ENCODE data around the gene CTRB2. TPM values are rescaled to one million over a fixed set of nuclear protein-coding genes. Genes with fewer than 3 reads are reported as not detected.
"Not testable (repeated sequence)": the region's sequence is repeated elsewhere in the genome, so short reads cannot be mapped to it uniquely, and the experiment has no call there.

CTRB2 gene
- total RNA-seq, 1 donor, result not detected

GRCh38 chr16:75205961-75206748 is 806 bp downstream of the CTRB2 start:
- not testable (repeated sequence) for H3K4me1 ChIP-seq (ENCODE audit: insufficient read depth, low read length); H3K4me3 ChIP-seq (ENCODE audit: low read length); H3K27me3 ChIP-seq (ENCODE audit: insufficient read depth, low read length); H3K9me3 ChIP-seq (ENCODE audit: low read depth, low read length)

GRCh38 chr16:75205438-75205837 is 1.5 kb downstream of the CTRB2 start:
- H3K4me3 ChIP-seq (ENCODE audit: low read length); H3K9me3 ChIP-seq (ENCODE audit: low read depth, low read length); H3K27me3 ChIP-seq (ENCODE audit: insufficient read depth, low read length); H3K4me1 ChIP-seq (ENCODE audit: insufficient read depth, low read length): not testable (repeated sequence)

- not testable (repeated sequence) for H3K27me3 ChIP-seq (ENCODE audit: insufficient read depth, low read length)
Measured at GRCh38 chr16:75204905-75205304, 2.1 kb downstream of the CTRB2 start.

GRCh38 chr16:75204410-75204758 is 2.6 kb downstream of the CTRB2 start:
- H3K9me3 ChIP-seq (ENCODE audit: low read depth, low read length), result no peaks in the 10 kb centered on the region

More at GRCh38 chr16:75204905-75205304, 2.1 kb downstream of the CTRB2 start:
- H3K4me1 ChIP-seq (ENCODE audit: insufficient read depth, low read length); H3K9me3 ChIP-seq (ENCODE audit: low read depth, low read length); H3K4me3 ChIP-seq (ENCODE audit: low read length): not testable (repeated sequence)

GRCh38 chr16:75203667-75204409 is 3.1 kb downstream of the CTRB2 start:
- Histone ChIP-seq H3K9me3 (ENCODE audit: low read depth, low read length) (no peaks in the 10 kb centered on the region), H3K27me3 (ENCODE audit: insufficient read depth, low read length) (peaks cover 4% of the 10 kb centered on the region), H3K4me1 (ENCODE audit: insufficient read depth, low read length) (peaks cover 6% of the 10 kb centered on the region), H3K4me3 (ENCODE audit: low read length) (no peak overlapping the region)

More at GRCh38 chr16:75204410-75204758, 2.6 kb downstream of the CTRB2 start:
- H3K4me3 ChIP-seq (ENCODE audit: low read length), result no peak overlapping the region
- peaks cover 6% of the 10 kb centered on the region for H3K4me1 ChIP-seq (ENCODE audit: insufficient read depth, low read length)
- H3K27me3 ChIP-seq (ENCODE audit: insufficient read depth, low read length), result peaks cover 4% of the 10 kb centered on the region

GRCh38 chr16:75203096-75203495 is 3.9 kb downstream of the CTRB2 start:
- Histone ChIP-seq H3K4me3 (ENCODE audit: low read length) (no peak overlapping the region), H3K27me3 (ENCODE audit: insufficient read depth, low read length) (peaks cover 7% of the 10 kb centered on the region), H3K9me3 (ENCODE audit: low read depth, low read length) (no peaks in the 10 kb centered on the region), H3K4me1 (ENCODE audit: insufficient read depth, low read length) (peaks cover 6% of the 10 kb centered on the region)

GRCh38 chr16:75202069-75202590 is 4.8 kb downstream of the CTRB2 start:
- H3K4me3 ChIP-seq (ENCODE audit: low read length), result no peak overlapping the region
- no peaks in the 10 kb centered on the region for H3K9me3 ChIP-seq (ENCODE audit: low read depth, low read length)
- H3K27me3 ChIP-seq (ENCODE audit: insufficient read depth, low read length), result peaks cover 15% of the 10 kb centered on the region
- H3K4me1 ChIP-seq (ENCODE audit: insufficient read depth, low read length), result peaks cover 6% of the 10 kb centered on the region

- peaks cover 6% of the 10 kb centered on the region for H3K4me1 ChIP-seq (ENCODE audit: insufficient read depth, low read length)
- peaks cover 17% of the 10 kb centered on the region for H3K27me3 ChIP-seq (ENCODE audit: insufficient read depth, low read length)
- H3K4me3 ChIP-seq (ENCODE audit: low read length), result no peak overlapping the region
- no peaks in the 10 kb centered on the region for H3K9me3 ChIP-seq (ENCODE audit: low read depth, low read length)
Measured at GRCh38 chr16:75198135-75198600, 8.8 kb downstream of the CTRB2 start.

- H3K9me3 ChIP-seq (ENCODE audit: low read depth, low read length), result no peaks in the 10 kb centered on the region
- H3K4me3 ChIP-seq (ENCODE audit: low read length), result no peak overlapping the region
- peaks cover 17% of the 10 kb centered on the region for H3K27me3 ChIP-seq (ENCODE audit: insufficient read depth, low read length)
- H3K4me1 ChIP-seq (ENCODE audit: insufficient read depth, low read length), result peaks cover 6% of the 10 kb centered on the region
Measured at GRCh38 chr16:75197522-75198134, 9.3 kb downstream of the CTRB2 start.

GRCh38 chr16:75196836-75197235 is 10.1 kb downstream of the CTRB2 start:
- H3K9me3 ChIP-seq (ENCODE audit: low read depth, low read length), result no peaks in the 10 kb centered on the region
- peaks cover 15% of the 10 kb centered on the region for H3K27me3 ChIP-seq (ENCODE audit: insufficient read depth, low read length)
- H3K4me3 ChIP-seq (ENCODE audit: low read length), result no peak overlapping the region
- peaks cover 6% of the 10 kb centered on the region for H3K4me1 ChIP-seq (ENCODE audit: insufficient read depth, low read length)

- H3K9me3 ChIP-seq (ENCODE audit: low read depth, low read length), result no peaks in the 10 kb centered on the region
- no peak overlapping the region for H3K4me3 ChIP-seq (ENCODE audit: low read length)
- peaks cover 2% of the 10 kb centered on the region for H3K4me1 ChIP-seq (ENCODE audit: insufficient read depth, low read length)
- peaks cover 13% of the 10 kb centered on the region for H3K27me3 ChIP-seq (ENCODE audit: insufficient read depth, low read length)
Measured at GRCh38 chr16:75195811-75196790, 10.9 kb downstream of the CTRB2 start.

GRCh38 chr16:75193730-75194444 is 13.1 kb downstream of the CTRB2 start:
- H3K27me3 ChIP-seq (ENCODE audit: insufficient read depth, low read length), result peaks cover 13% of the 10 kb centered on the region
- H3K4me3 ChIP-seq (ENCODE audit: low read length), result no peak overlapping the region
- no peaks in the 10 kb centered on the region for H3K9me3 ChIP-seq (ENCODE audit: low read depth, low read length)
- H3K4me1 ChIP-seq (ENCODE audit: insufficient read depth, low read length), result no peaks in the 10 kb centered on the region

- H3K27me3 ChIP-seq (ENCODE audit: insufficient read depth, low read length), result peaks cover 12% of the 10 kb centered on the region
- H3K4me1 ChIP-seq (ENCODE audit: insufficient read depth, low read length), result no peaks in the 10 kb centered on the region
- H3K4me3 ChIP-seq (ENCODE audit: low read length), result no peak overlapping the region
- no peaks in the 10 kb centered on the region for H3K9me3 ChIP-seq (ENCODE audit: low read depth, low read length)
Measured at GRCh38 chr16:75193265-75193650, 13.7 kb downstream of the CTRB2 start.

All from mononuclear cell (primary cell).